Activated CD8-positive, alpha-beta memory T cell treated with anti-CD3 and anti-CD28 coated beads, Interleukin-2, amount 50 U/mL, for 48 hours (primary cell): ENCODE measurements around the gene BEND7.

Experiments used
- DNase-seq: peaks from one replicate; pipeline ENCODE4 v3.0.0-alpha.2; 2020

The BEND7 gene

GRCh38 chr10:13518076-13518692 lies 10.6 kb downstream of the BEND7 start:
- DNase-seq: no peak

- no peak for DNase-seq
Observed at GRCh38 chr10:13517675-13518074, 11.1 kb downstream of the BEND7 start.

GRCh38 chr10:13516176-13516575 lies 12.6 kb downstream of the BEND7 start:
- no peak for DNase-seq

GRCh38 chr10:13515467-13515866 lies 13.3 kb downstream of the BEND7 start:
- DNase-seq: no peak

- no peak for DNase-seq
Observed at GRCh38 chr10:13514296-13514695, 14.5 kb downstream of the BEND7 start.

GRCh38 chr10:13512564-13512963 lies 16.2 kb downstream of the BEND7 start:
- no peak for DNase-seq

- DNase-seq: no peak
Observed at GRCh38 chr10:13511409-13511808, 17.4 kb downstream of the BEND7 start.

GRCh38 chr10:13505052-13505680 lies 23.6 kb downstream of the BEND7 start:
- DNase-seq: no peak

GRCh38 chr10:13503745-13504463 lies 24.9 kb downstream of the BEND7 start:
- DNase-seq: no peak

- no peak for DNase-seq
Observed at GRCh38 chr10:13502380-13502779, 26.4 kb downstream of the BEND7 start.

GRCh38 chr10:13500201-13500600 lies 28.6 kb downstream of the BEND7 start:
- DNase-seq: no peak

GRCh38 chr10:13499150-13499549 lies 29.7 kb downstream of the BEND7 start:
- DNase-seq: no peak

GRCh38 chr10:13496931-13497330 lies 31.9 kb downstream of the BEND7 start:
- no peak for DNase-seq

- DNase-seq: no peak
Observed at GRCh38 chr10:13496164-13496563, 32.6 kb downstream of the BEND7 start.

- DNase-seq: no peak
Observed at GRCh38 chr10:13492493-13493180, 36.2 kb downstream of the BEND7 start.

- no peak for DNase-seq
Observed at GRCh38 chr10:13491747-13492360, 37.0 kb downstream of the BEND7 start.

- DNase-seq: no peak
Observed at GRCh38 chr10:13490503-13490902, 38.3 kb downstream of the BEND7 start.

GRCh38 chr10:13489035-13489599 lies 39.7 kb downstream of the BEND7 start:
- DNase-seq: no peak

- no peak for DNase-seq
Observed at GRCh38 chr10:13485623-13486022, 43.2 kb downstream of the BEND7 start.

GRCh38 chr10:13483951-13484350 lies 44.9 kb downstream of the BEND7 start:
- DNase-seq: no peak

GRCh38 chr10:13483073-13483472 lies 45.7 kb downstream of the BEND7 start:
- no peak for DNase-seq

- DNase-seq: no peak
Observed at GRCh38 chr10:13481690-13482089, 47.1 kb downstream of the BEND7 start.

GRCh38 chr10:13475124-13475523 lies 53.7 kb downstream of the BEND7 start:
- no peak for DNase-seq
